Esophagus squamous epithelium (tissue), 4 donors: ENCODE measurements around the gene MOCOS.

Source experiments
- CTCF ChIP-seq, 6 experiments: fragments of 450-650 bp in 4 of 6; fragments of 200-600 bp in 2 of 6; sonication (generic) in 2 of 6; IDR thresholded peaks; one replicate each; pipeline ENCODE4 v1.5.1; 2016 to 2019; ENCODE audit warnings: antibody characterized with exemption in 6 of 6, mild to moderate bottlenecking in 4 of 6, moderate library complexity in 4 of 6
- POLR2A ChIP-seq, 4 donors: fragments of 450-650 bp; IDR thresholded peaks; one replicate each; pipeline ENCODE4 v1.6.1; 2017; ENCODE audit warnings: antibody characterized with exemption in 4 of 4, mild to moderate bottlenecking in 4 of 4, moderate library complexity in 3 of 4

GRCh38 chr18:36179562-36180355 lies 7.5 kb upstream of the MOCOS start:
- TF ChIP-seq CTCF (IDR thresholded peaks at IDR 0.05) (no peak), POLR2A (IDR thresholded peaks at IDR 0.05) (no peak)
